GM19351 (cell line): ENCODE measurements around the gene FOSL1.
A peak's percentile ranks its signal among the peaks of the same experiment; 100 is the strongest.

ENCODE experiments used
- ATAC-seq: cut with Tn5 transposase; IDR thresholded peaks from one replicate; pipeline ENCODE4 v1.9.1; 2021; ENCODE audit warnings: mild to moderate bottlenecking, moderate library complexity; ENCODE audit not compliant: unreplicated experiment

FOSL1 gene

GRCh38 chr11:65865550-65866172 is 34.5 kb downstream of the FOSL1 start:
- ATAC-seq = no peak

- ATAC-seq = no peak
Observed at GRCh38 chr11:65864706-65865471, 35.3 kb downstream of the FOSL1 start.

GRCh38 chr11:65863889-65864705 is 36.1 kb downstream of the FOSL1 start:
- ATAC-seq = no peak

- ATAC-seq = no peak
Observed at GRCh38 chr11:65862941-65863888, 37.0 kb downstream of the FOSL1 start.

- no peak for ATAC-seq
Observed at GRCh38 chr11:65862191-65862735, 37.9 kb downstream of the FOSL1 start.

- no peak for ATAC-seq
Observed at GRCh38 chr11:65861533-65862183, 38.5 kb downstream of the FOSL1 start.

GRCh38 chr11:65861165-65861505 is 39.1 kb downstream of the FOSL1 start:
- ATAC-seq = no peak

GRCh38 chr11:65860278-65861164 is 39.7 kb downstream of the FOSL1 start, which contains the start of gene MUS81:
MUS81 (plus strand) TSS chr11:65860433; CDS start chr11:65860754, 321 bp downstream.
- ATAC-seq = peak; percentile 30

- no peak for ATAC-seq
Observed at GRCh38 chr11:65859812-65860277, 40.3 kb downstream of the FOSL1 start.

GRCh38 chr11:65859095-65859811 is 40.9 kb downstream of the FOSL1 start:
- ATAC-seq = peak; percentile 56

- no peak for ATAC-seq
Observed at GRCh38 chr11:65858681-65859087, 41.5 kb downstream of the FOSL1 start.

GRCh38 chr11:65857853-65858680 is 42.1 kb downstream of the FOSL1 start, which contains the start of gene CFL1:
CFL1 (minus strand) TSS chr11:65858180; CDS start chr11:65858099, 81 bp downstream.
- peak; percentile 45 for ATAC-seq

- ATAC-seq = no peak
Observed at GRCh38 chr11:65857500-65857852, 42.7 kb downstream of the FOSL1 start.

- no peak for ATAC-seq
Observed at GRCh38 chr11:65856689-65857499, 43.3 kb downstream of the FOSL1 start.

- no peak for ATAC-seq
Observed at GRCh38 chr11:65855927-65856363, 44.2 kb downstream of the FOSL1 start.
